Heart right ventricle (tissue), 16 donors: Measurements from ENCODE around the gene TMEM11. TPM values are rescaled to one million over a fixed set of nuclear protein-coding genes. Genes with fewer than 3 reads are reported as not detected.

Source experiments
- ATAC-seq, 8 donors: fragments of 200-7000 bp; cut with Tn5 transposase; one replicate each; pipeline ENCODE4 v1.9.1; 2020; ENCODE audit warnings: mild to moderate bottlenecking in 8 of 8, moderate library complexity in 8 of 8, moderate number of reproducible peaks in 1 of 8
- DNase-seq, 2 donors: peaks; one replicate each; pipeline ENCODE4 v3.0.0-alpha.2; 2020
- H3K27ac ChIP-seq, 10 donors: fragments of 200-600 bp; sonication (generic) in 2 of 10; one replicate each; pipeline versions ENCODE4 v1.5.0 to v1.8.0; 2020 to 2022; ENCODE audit warnings: mild to moderate bottlenecking in 3 of 10
- H3K27me3 ChIP-seq, 7 donors: fragments of 200-600 bp; one replicate each; pipeline ENCODE4 v1.8.0; 2021 to 2022; ENCODE audit warnings: mild to moderate bottlenecking in 2 of 7
- H3K36me3 ChIP-seq, 9 donors: fragments of 200-600 bp; sonication (generic) in 1 of 9; one replicate each; pipeline versions ENCODE4 v1.5.0 to v1.8.0; 2020 to 2022; ENCODE audit warnings: mild to moderate bottlenecking in 2 of 9
- H3K4me1 ChIP-seq, 9 donors: fragments of 200-600 bp; sonication (generic) in 1 of 9; one replicate each; pipeline versions ENCODE4 v1.5.0 to v1.8.0; 2020 to 2022; ENCODE audit warnings: mild to moderate bottlenecking in 4 of 9
- H3K4me3 ChIP-seq, 10 donors: fragments of 200-600 bp; sonication (generic) in 2 of 10; one replicate each; pipeline versions ENCODE4 v1.5.0 to v1.8.0; 2020 to 2022; ENCODE audit warnings: mild to moderate bottlenecking in 7 of 10, moderate library complexity in 2 of 10
- H3K9me3 ChIP-seq, 11 donors: fragments of 200-600 bp in 10 of 11; sonication (generic) in 2 of 11; one replicate each; pipeline versions ENCODE4 v1.5.0 to v1.8.0; 2013 to 2022; ENCODE audit warnings: mild to moderate bottlenecking in 2 of 11, control low read depth in 1 of 11, moderate library complexity in 1 of 11
- WGBS, 2 donors: extraction: QIAGEN DNeasy Blood & Tissue Kit; methylation state at CpG; one replicate each; pipeline ENCODE4 v1.1.7; 2013; ENCODE audit warnings: inconsistent platforms in 1 of 2; 5-methylcytosine and 5-hydroxymethylcytosine counted together
- intact Hi-C, 10 donors: fragments of 100-400 bp; cut with DNase I; formaldehyde crosslinking; loops; one replicate each; pipeline versions ENCODE4 v1.11.1 to v1.14.2; 2022
- polyA plus RNA-seq, 2 donors: library from polyadenylated mRNA; stranded (reverse); fragments of 200-250 nt; gene quantifications; one replicate each; pipeline ENCODE4 v1.2.3, GENCODE V29; 2013
- total RNA-seq, 10 donors: library from RNA; stranded (reverse); fragmentation: NEBNext Ultra II Directional in 3 of 10; extraction: Animal tissue kit (Norgen Biotek cat#: 25700) in 3 of 10; gene quantifications; one replicate each; pipeline versions ENCODE4 v1.2.1 to v1.2.4, GENCODE V29; 2021 to 2023
- TF ChIP-seq, protein P1 (sequence below), 9 donors: fragments of 200-600 bp; sonication (generic) in 2 of 9; IDR thresholded peaks; one replicate each; pipeline versions ENCODE4 v1.5.0 to v1.8.0; 2021 to 2022; ENCODE audit warnings: antibody characterized with exemption in 9 of 9, mild to moderate bottlenecking in 5 of 9, moderate library complexity in 1 of 9
- donor health status: Arrhythmogenic right ventricular cardiomyopathy.
- donor health status: ischemic (EF 13 %, LVEDD 7.1; RV severe dilation, severe dysfunction).
- donor health status: healthy with polysubstance abuse.
- donor health status: DM: no; HTN: yes; CAD: no.
- donor health status: DM: no; HTN: no; CAD: no.
- donor health status: ischemic (EF 25% LVEDD 6.9; RV normal size, moderate dysfunction).
- donor health status: ischemic (EF 25% LVEDD 5.7; RV mildly dilated, moderate dysfunction).
- donor health status: healthy.
- donor health status: DM: yes; HTN: yes; CAD: no.
- donor health status: Ischemic cardiomyopathy.
- donor health status: ischemic (EF 35%, LVEDD 5.7; RV mildly dilated, moderate dysfunction).
- donor health status: nonischemic (EF 11% LVEDD 7.7; RV severe dilation, severe dysfunction).
- donor health status: DM: yes; HTN: yes; CAD: no.
- donor health status: PGD.
- donor health status: ischemic (EF 29% LVEDD 5.4; RV normal size, mild dysfunction).
- donor health status: nonischemic (EF 23%, LVEDD 6.1; RV moderate dilation, normal function).

TMEM11 gene
- total and polyA plus RNA-seq, 12 donors = 20.8 to 54.1 (median 29.0) TPM

DNA sequence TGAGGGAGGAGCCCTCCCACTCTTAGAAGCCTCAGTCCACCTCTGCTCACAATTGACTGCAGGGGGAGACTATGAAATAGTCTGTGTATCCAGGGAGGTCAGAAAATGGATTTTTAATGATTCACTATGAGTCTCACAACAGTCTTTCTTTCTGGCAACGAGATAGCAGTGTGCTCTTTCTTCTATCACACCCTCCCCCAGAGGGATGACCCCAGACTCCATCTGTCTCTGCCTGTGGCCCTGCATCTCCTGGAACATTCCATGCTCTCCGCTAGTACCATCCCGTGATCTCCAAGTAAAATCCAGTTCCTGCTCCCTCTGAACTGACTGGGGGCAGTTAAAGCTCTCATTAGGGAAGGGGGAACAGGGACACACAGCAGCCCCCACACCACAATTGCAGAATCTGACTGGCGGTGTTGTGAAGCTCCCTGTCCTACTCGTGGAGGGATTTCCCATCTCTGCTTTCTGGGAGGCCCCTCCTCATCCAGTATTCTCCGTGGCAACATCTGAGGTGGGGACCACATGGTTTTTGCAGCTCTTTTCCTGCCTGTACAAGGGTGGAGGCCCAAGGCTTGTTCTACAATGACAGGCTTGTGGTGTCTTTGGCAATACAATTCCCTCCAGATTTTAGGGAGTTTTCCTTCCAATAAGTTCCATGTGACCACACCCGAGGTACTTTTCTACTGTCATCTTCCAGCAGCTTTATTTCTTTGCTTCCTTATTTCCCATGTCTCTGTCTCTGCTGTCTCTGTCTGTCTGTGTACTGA is 19.8 kb upstream of the TMEM11 start:
- TF ChIP-seq, protein P1, sequence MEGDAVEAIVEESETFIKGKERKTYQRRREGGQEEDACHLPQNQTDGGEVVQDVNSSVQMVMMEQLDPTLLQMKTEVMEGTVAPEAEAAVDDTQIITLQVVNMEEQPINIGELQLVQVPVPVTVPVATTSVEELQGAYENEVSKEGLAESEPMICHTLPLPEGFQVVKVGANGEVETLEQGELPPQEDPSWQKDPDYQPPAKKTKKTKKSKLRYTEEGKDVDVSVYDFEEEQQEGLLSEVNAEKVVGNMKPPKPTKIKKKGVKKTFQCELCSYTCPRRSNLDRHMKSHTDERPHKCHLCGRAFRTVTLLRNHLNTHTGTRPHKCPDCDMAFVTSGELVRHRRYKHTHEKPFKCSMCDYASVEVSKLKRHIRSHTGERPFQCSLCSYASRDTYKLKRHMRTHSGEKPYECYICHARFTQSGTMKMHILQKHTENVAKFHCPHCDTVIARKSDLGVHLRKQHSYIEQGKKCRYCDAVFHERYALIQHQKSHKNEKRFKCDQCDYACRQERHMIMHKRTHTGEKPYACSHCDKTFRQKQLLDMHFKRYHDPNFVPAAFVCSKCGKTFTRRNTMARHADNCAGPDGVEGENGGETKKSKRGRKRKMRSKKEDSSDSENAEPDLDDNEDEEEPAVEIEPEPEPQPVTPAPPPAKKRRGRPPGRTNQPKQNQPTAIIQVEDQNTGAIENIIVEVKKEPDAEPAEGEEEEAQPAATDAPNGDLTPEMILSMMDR (IDR thresholded peaks at IDR 0.05) = no peak
- no peaks in the 10 kb centered on the region for H3K27me3 ChIP-seq
- ATAC-seq (peak in 5 of 8 donors; percentile 44 to 63 (median 58)), DNase-seq (no peak)
- peak overlapping the region in 1 of 10 donors; percentile 24 for H3K27ac ChIP-seq
- peaks cover 0 to 8% (median 4%) of the 10 kb centered on the region in 11 donors for H3K9me3 ChIP-seq
- no peak overlapping the region for H3K4me3 ChIP-seq
- H3K36me3 ChIP-seq = no peaks in the 10 kb centered on the region
- WGBS, 2 donors = 55 to 59% methylated on average over 7 of the region's 7 CpGs
- peaks cover 0 to 17% (median 0%) of the 10 kb centered on the region in 9 donors for H3K4me1 ChIP-seq
- intact Hi-C loops = no loop called here

DNA sequence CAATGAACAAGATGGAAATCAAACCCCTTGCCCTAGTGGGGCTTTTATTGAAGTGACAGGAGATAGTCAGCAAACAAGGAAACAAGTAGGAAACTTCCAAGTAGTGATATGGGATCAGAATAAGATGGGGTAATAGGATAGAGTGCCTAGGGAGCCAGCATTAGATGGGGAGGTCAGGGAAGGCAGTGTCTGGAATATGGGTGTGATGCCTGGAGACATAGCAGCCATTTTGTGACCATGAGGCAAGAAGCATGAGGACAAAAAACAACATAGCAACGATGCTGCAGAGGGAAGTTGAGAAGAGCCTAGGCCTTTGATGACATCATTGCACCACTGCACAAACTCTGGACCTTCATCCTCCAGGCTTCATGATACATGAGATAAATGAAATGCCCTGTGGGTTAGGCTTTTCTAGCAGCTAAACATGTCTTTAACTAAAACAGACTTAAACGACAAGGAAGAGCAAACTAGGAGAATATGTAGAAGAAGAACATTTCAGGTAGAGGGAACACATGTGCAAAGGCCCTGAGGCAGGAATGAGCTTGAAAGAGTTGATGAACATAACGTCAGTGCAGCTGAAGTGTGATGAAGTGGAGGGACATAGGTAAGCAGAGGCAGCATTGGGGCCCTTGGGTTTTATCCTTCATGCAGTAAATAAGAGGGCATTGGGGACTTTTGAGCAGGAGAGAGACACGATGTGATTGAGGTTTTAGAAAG is 18.2 kb upstream of the TMEM11 start:
- Histone ChIP-seq H3K36me3 (no peaks in the 10 kb centered on the region), H3K9me3 (peaks cover 0 to 8% (median 4%) of the 10 kb centered on the region in 11 donors), H3K4me1 (peaks cover 0 to 17% (median 0%) of the 10 kb centered on the region in 9 donors), H3K27me3 (no peaks in the 10 kb centered on the region), H3K27ac (no peak overlapping the region), H3K4me3 (no peak overlapping the region)
- intact Hi-C loops = no loop called here
- DNase-seq = no peak
- ATAC-seq = no peak
- WGBS, 2 donors = 93 to 94% methylated on average over 4 of the region's 4 CpGs
- TF ChIP-seq, protein P1 (IDR thresholded peaks at IDR 0.05) = no peak

DNA sequence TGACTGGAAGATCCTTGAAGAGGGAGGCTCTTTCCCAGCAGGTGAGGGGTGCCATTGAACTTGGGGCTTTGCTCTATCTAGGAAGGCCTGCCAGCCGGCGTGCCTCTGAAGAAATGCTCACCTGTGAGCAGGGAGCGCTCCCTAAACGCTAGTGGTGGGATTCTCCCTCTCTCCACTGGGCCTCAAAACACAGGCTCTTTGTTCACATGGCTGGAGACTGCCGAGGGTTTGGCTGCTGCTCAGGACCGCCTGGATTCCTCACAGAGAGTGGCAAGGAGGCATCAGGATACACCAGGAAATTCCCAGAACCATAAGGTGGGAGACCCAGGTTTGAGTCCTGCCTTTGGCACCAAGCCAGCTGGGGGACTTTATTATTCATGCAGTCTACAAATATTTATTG is 17.6 kb upstream of the TMEM11 start:
- no peaks in the 10 kb centered on the region for H3K27me3 ChIP-seq
- WGBS, 2 donors = 73 to 75% methylated on average over 6 of the region's 6 CpGs
- peaks cover 0 to 8% (median 4%) of the 10 kb centered on the region in 11 donors for H3K9me3 ChIP-seq
- H3K36me3 ChIP-seq = no peaks in the 10 kb centered on the region
- intact Hi-C loops = no loop called here
- H3K27ac ChIP-seq = no peak overlapping the region
- TF ChIP-seq, protein P1 (IDR thresholded peaks at IDR 0.05) = no peak
- DNase-seq = no peak
- ATAC-seq = no peak
- H3K4me3 ChIP-seq = no peak overlapping the region
- H3K4me1 ChIP-seq = peaks cover 0 to 17% (median 0%) of the 10 kb centered on the region in 9 donors

DNA sequence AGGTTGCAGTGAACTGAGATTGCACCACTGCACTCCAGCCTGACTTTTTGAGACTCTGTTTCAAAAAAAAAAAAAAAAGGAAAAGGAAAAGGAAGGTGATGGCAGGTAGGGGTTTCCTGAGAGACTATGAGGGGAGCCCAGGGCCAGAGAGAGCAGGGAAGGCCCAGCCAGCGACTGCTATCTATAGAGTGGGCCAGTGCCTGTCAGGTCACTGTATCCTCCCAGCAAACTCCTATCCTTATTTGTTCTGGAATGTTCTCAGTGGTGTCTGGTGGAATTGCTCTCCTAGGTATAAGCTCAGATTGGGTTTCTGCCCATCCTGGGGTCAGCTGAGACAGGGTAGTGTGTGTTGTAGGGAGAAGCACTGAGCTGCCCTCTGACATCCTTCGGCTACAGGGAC is 14.9 kb upstream of the TMEM11 start:
- H3K27me3 ChIP-seq = no peaks in the 10 kb centered on the region
- H3K9me3 ChIP-seq = peaks cover 0 to 8% (median 4%) of the 10 kb centered on the region in 11 donors
- intact Hi-C loops = no loop called here
- H3K4me1 ChIP-seq = peaks cover 0 to 16% (median 0%) of the 10 kb centered on the region in 9 donors
- TF ChIP-seq, protein P1 (IDR thresholded peaks at IDR 0.05) = no peak
- no peaks in the 10 kb centered on the region for H3K36me3 ChIP-seq
- 63 to 66% methylated on average over 2 of the region's 2 CpGs for WGBS, 2 donors
- H3K27ac ChIP-seq = no peak overlapping the region
- no peak for DNase-seq
- H3K4me3 ChIP-seq = no peak overlapping the region
- peak in 2 of 8 donors; percentile 35 to 48 for ATAC-seq
